SU-DHL-6 (cell line): ENCODE measurements around the gene LY6G5B.

Source experiments
- H2AFZ ChIP-seq: fragments of 200-600 bp; sonication (generic); 2 replicates; pipeline ENCODE4 v1.6.1; 2014; ENCODE audit warnings: low read depth, mild to moderate bottlenecking, moderate library complexity, mixed read lengths, antibody characterized with exemption, low read length; ENCODE audit not compliant: severe bottlenecking
- H3F3A ChIP-seq: fragments of 200-600 bp; shearing (Covaris generic); 2 replicates; pipeline ENCODE4 v1.6.0; 2016; ENCODE audit warnings: antibody characterized with exemption, mild to moderate bottlenecking; ENCODE audit not compliant: insufficient read depth
- H3K27ac ChIP-seq: fragments of 200-600 bp; sonication (generic); 2 replicates; pipeline ENCODE4 v1.5.1; 2016; ENCODE audit warnings: low read depth, mild to moderate bottlenecking, low read length, moderate library complexity, mixed read lengths
- H3K27me3 ChIP-seq: fragments of 200-600 bp; sonication (generic), shearing (Covaris generic); 2 replicates; pipeline ENCODE4 v1.6.0; 2014; ENCODE audit warnings: mild to moderate bottlenecking, low read length
- H3K36me3 ChIP-seq: fragments of 200-600 bp; sonication (generic); 2 replicates; pipeline ENCODE4 v1.6.1; 2014; ENCODE audit warnings: mild to moderate bottlenecking, low read length, mixed read lengths
- H3K4me2 ChIP-seq: fragments of 300-600, 200-600 bp; shearing (Covaris generic), sonication (generic); 2 replicates; pipeline ENCODE4 v1.6.0; 2014; ENCODE audit warnings: low read length, low read depth, mild to moderate bottlenecking; ENCODE audit not compliant: poor library complexity, severe bottlenecking
- H3K4me3 ChIP-seq: fragments of 200-600 bp; sonication (generic); 2 replicates; pipeline ENCODE4 v1.5.1; 2014; ENCODE audit warnings: antibody characterized with exemption, low read length, mild to moderate bottlenecking, mixed read lengths; ENCODE audit not compliant: insufficient read depth, poor library complexity, severe bottlenecking
- H3K79me2 ChIP-seq: fragments of 200-600 bp; sonication (generic); 2 replicates; pipeline ENCODE4 v1.6.1; 2014; ENCODE audit warnings: mild to moderate bottlenecking, low read length, moderate library complexity; ENCODE audit not compliant: insufficient read depth
- H3K9ac ChIP-seq: fragments of 200-600 bp; sonication (generic); 2 replicates; pipeline ENCODE4 v1.7.0; 2014; ENCODE audit warnings: mild to moderate bottlenecking, low read length
- H3K9me2 ChIP-seq: fragments of 200-600 bp; sonication (generic); replicated peaks from 2 replicates; pipeline ENCODE4 v1.6.1; 2014; ENCODE audit warnings: low read length; ENCODE audit not compliant: insufficient read depth
- H3K9me3 ChIP-seq: fragments of 200-600 bp; sonication (generic); 2 replicates; pipeline ENCODE4 v1.6.1; 2014; ENCODE audit warnings: low read length, mixed read lengths; ENCODE audit not compliant: insufficient read depth
- H4K20me1 ChIP-seq: fragments of 200-600 bp; sonication (generic); 2 replicates; pipeline ENCODE4 v1.6.1; 2014; ENCODE audit warnings: low read depth, mild to moderate bottlenecking, antibody characterized with exemption, low read length, moderate library complexity, mixed read lengths
- CTCF ChIP-seq: fragments of 200-600 bp; sonication (generic); IDR thresholded peaks from one replicate; pipeline ENCODE4 v1.5.1; 2017; ENCODE audit warnings: antibody characterized with exemption, mild to moderate bottlenecking, low read length, moderate library complexity; ENCODE audit not compliant: insufficient read depth, poor library complexity, severe bottlenecking
- EZH2phosphoT487 ChIP-seq: fragments of 200-600 bp; sonication (generic), shearing (Covaris generic); conservative IDR thresholded peaks from 2 replicates; pipeline ENCODE4 v1.6.1; 2018; ENCODE audit warnings: mild to moderate bottlenecking, antibody characterized with exemption, low read length, moderate library complexity, mixed read lengths

The LY6G5B gene

DNA sequence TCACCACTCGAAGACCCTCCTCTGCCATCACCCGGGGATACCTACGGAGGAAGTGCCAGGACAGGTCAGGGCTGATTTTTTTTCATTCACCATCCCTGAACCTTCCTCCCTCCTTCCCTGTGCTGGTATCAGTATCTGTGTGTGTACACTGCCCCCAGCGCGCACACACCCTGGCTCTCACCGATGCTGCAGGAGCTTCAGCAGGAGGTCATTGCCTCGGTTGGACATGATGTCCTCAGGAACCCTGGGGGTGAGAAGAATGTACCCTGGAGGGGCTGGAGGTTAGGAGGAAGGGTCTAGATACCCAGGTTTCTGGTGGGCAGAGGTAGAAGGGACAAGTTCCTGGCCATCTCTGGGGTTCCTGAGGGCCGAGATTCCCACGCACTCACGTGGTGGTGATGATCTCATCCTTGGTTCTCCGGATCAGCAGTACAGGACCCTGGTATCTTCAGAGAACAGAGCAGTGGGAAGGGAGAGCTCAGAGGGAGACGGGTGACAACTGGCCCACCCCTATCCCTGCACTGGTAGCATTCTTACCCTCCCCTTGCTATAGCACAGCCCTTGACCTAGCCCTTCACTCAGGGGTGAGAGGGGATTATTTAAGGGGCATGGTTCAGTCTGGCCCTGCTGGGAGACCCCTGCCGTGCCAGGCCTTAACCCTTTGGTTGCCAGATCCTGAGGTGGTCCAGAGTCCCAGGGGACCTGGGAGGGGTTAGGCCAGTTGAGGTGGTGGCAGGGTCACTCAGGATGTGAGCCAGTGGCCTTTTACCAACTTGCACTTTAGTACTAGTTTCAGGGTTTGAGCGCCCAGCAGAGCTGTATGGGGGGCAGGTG, 18.3 kb downstream of the LY6G5B start:
- TF ChIP-seq EZH2phosphoT487: no peak
- TF ChIP-seq CTCF: no peak
- no peaks in the 10 kb centered on the region for H3K9me2 ChIP-seq
- no peaks in the 10 kb centered on the region for H3K9me3 ChIP-seq
- no peak overlapping the region for H3K4me2 ChIP-seq
- H3K79me2 ChIP-seq: no peaks in the 10 kb centered on the region
- H3K4me3 ChIP-seq: no peak overlapping the region
- no peaks in the 10 kb centered on the region for H3F3A ChIP-seq
- H3K27ac ChIP-seq: no peak overlapping the region
- H3K9ac ChIP-seq: no peak overlapping the region
- no peaks in the 10 kb centered on the region for H3K27me3 ChIP-seq
- H2AFZ ChIP-seq: no peak overlapping the region
- H4K20me1 ChIP-seq: no peaks in the 10 kb centered on the region
- H3K36me3 ChIP-seq: no peaks in the 10 kb centered on the region

DNA sequence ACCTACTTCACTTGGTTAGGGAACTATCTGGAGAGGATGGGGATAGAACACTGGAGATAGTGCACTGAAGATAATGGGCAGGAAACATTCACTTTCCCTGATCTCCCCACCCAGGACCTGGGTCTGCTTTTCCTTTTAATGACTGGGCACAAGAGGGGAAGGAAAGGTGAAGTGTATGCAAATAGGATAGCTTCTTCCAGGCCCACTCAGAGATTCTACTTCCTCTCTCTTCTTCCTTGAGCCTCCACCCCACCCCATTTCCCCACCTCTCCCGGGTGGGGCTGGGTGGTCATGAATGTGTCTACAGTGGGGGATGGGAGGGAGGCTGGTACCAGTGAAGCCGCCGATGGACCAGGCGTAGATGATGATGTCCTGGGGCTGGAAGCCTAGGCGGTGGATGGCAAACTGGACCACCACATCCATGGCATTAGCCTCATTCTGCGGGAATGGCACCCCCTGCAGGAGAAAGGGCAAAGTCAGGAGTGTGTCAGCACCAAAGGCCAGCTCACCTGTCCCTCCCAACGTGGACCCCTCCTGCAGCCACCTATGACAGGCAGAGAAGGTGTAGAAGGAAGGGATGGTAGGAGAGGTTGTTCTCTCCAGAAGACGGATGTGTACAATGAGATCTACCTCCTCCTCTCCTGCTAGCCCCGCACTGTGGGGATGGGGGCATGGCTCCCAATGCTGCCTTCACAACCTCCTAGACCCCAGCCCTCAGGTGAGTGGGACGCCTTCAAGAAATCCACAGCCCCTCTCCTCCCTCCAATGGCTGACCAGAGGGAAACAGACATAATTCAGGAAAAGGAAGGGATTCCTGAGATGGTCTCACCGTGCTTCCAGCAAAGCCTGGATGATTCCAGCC, 19.7 kb downstream of the LY6G5B start:
- no peaks in the 10 kb centered on the region for H3K27me3 ChIP-seq
- TF ChIP-seq CTCF (peak; percentile 71), EZH2phosphoT487 (no peak)
- no peaks in the 10 kb centered on the region for H3K9me3 ChIP-seq
- no peak overlapping the region for H3K4me3 ChIP-seq
- no peak overlapping the region for H3K4me2 ChIP-seq
- H3F3A ChIP-seq: no peaks in the 10 kb centered on the region
- H4K20me1 ChIP-seq: no peaks in the 10 kb centered on the region
- no peaks in the 10 kb centered on the region for H3K9me2 ChIP-seq
- H2AFZ ChIP-seq: no peak overlapping the region
- H3K79me2 ChIP-seq: no peaks in the 10 kb centered on the region
- no peak overlapping the region for H3K9ac ChIP-seq
- no peak overlapping the region for H3K27ac ChIP-seq
- no peaks in the 10 kb centered on the region for H3K36me3 ChIP-seq

DNA sequence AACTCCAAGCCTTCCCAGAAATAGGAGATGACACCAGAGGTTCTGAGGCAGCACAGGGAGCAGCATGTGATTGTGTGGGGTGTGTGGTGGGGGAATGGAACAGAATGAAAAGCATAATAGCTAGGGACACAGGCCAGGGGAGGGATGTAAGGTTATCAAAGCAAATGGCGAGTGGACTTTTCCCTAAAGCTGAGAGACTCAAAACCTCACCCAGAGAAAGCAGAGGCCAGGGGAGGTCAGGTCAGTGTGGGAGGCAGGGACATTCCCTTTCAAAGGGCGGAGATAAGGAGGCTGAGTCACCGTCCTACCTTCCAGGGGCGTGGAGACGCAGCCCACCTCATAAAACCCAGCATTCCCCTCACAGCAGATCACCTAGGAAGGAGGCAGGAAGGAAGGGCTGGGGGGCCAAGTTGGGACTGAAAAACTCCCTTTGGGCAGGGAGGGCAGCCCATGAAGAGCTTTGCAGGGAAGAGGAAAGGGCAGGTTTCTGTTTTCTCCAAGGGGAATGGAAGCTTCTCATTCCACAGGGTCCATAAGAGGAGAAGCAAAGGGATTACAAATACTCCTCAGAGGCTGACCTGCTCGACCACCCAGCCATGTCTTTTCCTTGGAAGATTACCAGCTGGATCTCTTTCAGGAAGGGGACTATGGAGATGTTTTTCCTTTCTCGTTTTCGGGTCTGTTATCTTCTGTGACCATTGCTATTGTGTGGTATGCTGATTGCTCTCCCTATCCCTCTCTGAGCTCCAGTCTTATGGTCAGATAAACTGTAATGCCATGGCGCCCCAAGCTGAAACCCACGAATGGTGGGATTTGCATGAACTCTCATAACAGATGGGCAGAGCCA, 20.7 kb downstream of the LY6G5B start:
- no peak overlapping the region for H3K9ac ChIP-seq
- H3K4me2 ChIP-seq: no peak overlapping the region
- no peak overlapping the region for H3K4me3 ChIP-seq
- no peaks in the 10 kb centered on the region for H3K27me3 ChIP-seq
- no peaks in the 10 kb centered on the region for H3K9me2 ChIP-seq
- no peaks in the 10 kb centered on the region for H3F3A ChIP-seq
- TF ChIP-seq EZH2phosphoT487 (no peak), CTCF (no peak)
- no peaks in the 10 kb centered on the region for H4K20me1 ChIP-seq
- H3K36me3 ChIP-seq: peaks cover 5% of the 10 kb centered on the region; the same call in 1 of the 2 replicates
- H3K79me2 ChIP-seq: no peaks in the 10 kb centered on the region
- H3K9me3 ChIP-seq: no peaks in the 10 kb centered on the region
- no peak overlapping the region for H2AFZ ChIP-seq
- no peak overlapping the region for H3K27ac ChIP-seq
